HEK293 (cell line): ENCODE data around the gene ADAM8.

Experiments used
- CTCF ChIA-PET: fragments of 350-600 bp; formaldehyde crosslinking; extraction: SDS; loops from one replicate; lab custom pipeline; 2021; ENCODE audit warnings: antibody characterized with exemption; lab: Yijun Ruan, JAX
- POLR2A ChIA-PET: fragments of 300-600 bp; formaldehyde crosslinking; extraction: SDS; loops from one replicate; lab custom pipeline; 2020; ENCODE audit warnings: antibody characterized with exemption, inconsistent platforms; lab: Yijun Ruan, JAX
- H3K27ac ChIP-seq: fragments of 200-500 bp; sonication (Bioruptor generic); 2 replicates; pipeline ENCODE4 v1.5.1; 2014; ENCODE audit warnings: low read depth, low read length, control low read depth, inconsistent platforms; ENCODE audit errors: extremely low read depth
- H3K36me3 ChIP-seq, 2 experiments: fragments of 200-500 bp in 1 of 2; sonication (Bioruptor generic) in 1 of 2; 1 replicate in 1 of 2; 2 replicates in 1 of 2; pipeline ENCODE4 v1.5.1; 2014 to 2017; ENCODE audit warnings: inconsistent platforms in 2 of 2, low read length in 2 of 2; ENCODE audit not compliant: control insufficient read depth in 2 of 2, insufficient read depth in 1 of 2
- H3K4me1 ChIP-seq: fragments of 200-500 bp; sonication (Bioruptor generic); 2 replicates; pipeline ENCODE4 v1.5.1; 2014; ENCODE audit warnings: mild to moderate bottlenecking, low read length, inconsistent platforms; ENCODE audit not compliant: control insufficient read depth, insufficient read depth
- H3K4me3 ChIP-seq: 2 replicates; pipeline ENCODE4 v1.5.1; 2011; ENCODE audit warnings: low read depth, mild to moderate bottlenecking, control low read depth, low read length, moderate library complexity
- H3K9me3 ChIP-seq: fragments of 200-500 bp; sonication (Bioruptor generic); 2 replicates; pipeline ENCODE4 v1.5.1; 2014; ENCODE audit warnings: low read depth, low read length, inconsistent platforms; ENCODE audit not compliant: control insufficient read depth, insufficient read depth
- KLF1 ChIP-seq: fragments of 450-650 bp; formaldehyde crosslinking; IDR thresholded peaks from 2 replicates; pipeline ENCODE4 v1.5.1; 2016; ENCODE audit warnings: missing biosample characterization, missing genetic modification characterization
- KLF16 ChIP-seq: fragments of 450-650 bp; formaldehyde crosslinking; IDR thresholded peaks from 2 replicates; pipeline ENCODE4 v1.5.1; 2017; ENCODE audit warnings: missing biosample characterization, missing genetic modification characterization
- KLF8 ChIP-seq: fragments of 450-650 bp; formaldehyde crosslinking; IDR thresholded peaks from 2 replicates; pipeline ENCODE4 v1.5.1; 2016; ENCODE audit warnings: missing biosample characterization, missing genetic modification characterization
- KLF9 ChIP-seq: fragments of 450-650 bp; formaldehyde crosslinking; IDR thresholded peaks from 2 replicates; pipeline ENCODE4 v1.5.1; 2016; ENCODE audit warnings: missing biosample characterization, missing genetic modification characterization, low read depth
- PRDM1 ChIP-seq: fragments of 450-650 bp; formaldehyde crosslinking; IDR thresholded peaks from 2 replicates; pipeline ENCODE4; 2016; ENCODE audit warnings: missing biosample characterization, missing genetic modification characterization
- REPIN1 ChIP-seq: fragments of 450-650 bp; formaldehyde crosslinking; IDR thresholded peaks from 2 replicates; pipeline ENCODE4 v1.5.1; 2017; ENCODE audit warnings: missing biosample characterization, missing genetic modification characterization, low read depth
- SP2 ChIP-seq: fragments of 450-650 bp; formaldehyde crosslinking; IDR thresholded peaks from 2 replicates; pipeline ENCODE4 v1.5.1; 2016; ENCODE audit warnings: missing biosample characterization, missing genetic modification characterization
- ZBTB10 ChIP-seq: fragments of 450-650 bp; formaldehyde crosslinking; IDR thresholded peaks from 2 replicates; pipeline ENCODE4 v1.5.1; 2016; ENCODE audit warnings: missing biosample characterization, missing genetic modification characterization
- ZBTB17 ChIP-seq: fragments of 450-650 bp; formaldehyde crosslinking; IDR thresholded peaks from 2 replicates; pipeline ENCODE4 v1.5.1; 2016; ENCODE audit warnings: missing biosample characterization, missing genetic modification characterization
- ZNF16 ChIP-seq: fragments of 450-650 bp; formaldehyde crosslinking; IDR thresholded peaks from 2 replicates; pipeline ENCODE4 v1.5.1; 2016; ENCODE audit warnings: low read depth, missing biosample characterization, missing genetic modification characterization
- ZNF280C ChIP-seq: fragments of 450-650 bp; formaldehyde crosslinking; IDR thresholded peaks from 2 replicates; pipeline ENCODE4 v1.5.1; 2016; ENCODE audit warnings: missing biosample characterization, missing genetic modification characterization
- ZNF354C ChIP-seq: fragments of 450-650 bp; formaldehyde crosslinking; IDR thresholded peaks from 2 replicates; pipeline ENCODE4 v1.5.1; 2016; ENCODE audit warnings: missing biosample characterization, missing genetic modification characterization, low read depth, borderline replicate concordance
- ZNF398 ChIP-seq: fragments of 450-650 bp; formaldehyde crosslinking; IDR thresholded peaks from 2 replicates; pipeline ENCODE4 v1.5.1; 2017; ENCODE audit warnings: missing biosample characterization, missing genetic modification characterization
- ZNF555 ChIP-seq: fragments of 450-650 bp; formaldehyde crosslinking; conservative IDR thresholded peaks from 2 replicates; pipeline ENCODE4 v1.5.1; 2017; ENCODE audit warnings: missing biosample characterization, mild to moderate bottlenecking, missing genetic modification characterization, inconsistent platforms
- ZNF585B ChIP-seq: fragments of 450-650 bp; formaldehyde crosslinking; IDR thresholded peaks from 2 replicates; pipeline ENCODE4 v1.5.1; 2016; ENCODE audit warnings: missing biosample characterization, missing genetic modification characterization
- ZNF596 ChIP-seq: fragments of 450-650 bp; IDR thresholded peaks from 2 replicates; pipeline ENCODE4 v1.5.0; 2018; ENCODE audit warnings: missing biosample characterization, mild to moderate bottlenecking, missing genetic modification characterization, moderate library complexity
- ZNF677 ChIP-seq: fragments of 450-650 bp; IDR thresholded peaks from 2 replicates; pipeline ENCODE4 v1.5.0; 2018; ENCODE audit warnings: missing biosample characterization, mild to moderate bottlenecking, missing genetic modification characterization, moderate library complexity
- ZSCAN5A ChIP-seq: fragments of 450-650 bp; formaldehyde crosslinking; IDR thresholded peaks from 2 replicates; pipeline ENCODE4 v1.5.1; 2016; ENCODE audit warnings: missing biosample characterization, missing genetic modification characterization
- ZXDB ChIP-seq: fragments of 450-650 bp; formaldehyde crosslinking; IDR thresholded peaks from 2 replicates; pipeline ENCODE4 v1.5.1; 2016; ENCODE audit warnings: missing biosample characterization, missing genetic modification characterization
- TF ChIP-seq, protein P1 (sequence below): fragments of 450-650 bp; formaldehyde crosslinking; IDR thresholded peaks from 2 replicates; pipeline ENCODE4 v1.5.1; 2016; ENCODE audit warnings: missing biosample characterization, missing genetic modification characterization

The ADAM8 gene

DNA sequence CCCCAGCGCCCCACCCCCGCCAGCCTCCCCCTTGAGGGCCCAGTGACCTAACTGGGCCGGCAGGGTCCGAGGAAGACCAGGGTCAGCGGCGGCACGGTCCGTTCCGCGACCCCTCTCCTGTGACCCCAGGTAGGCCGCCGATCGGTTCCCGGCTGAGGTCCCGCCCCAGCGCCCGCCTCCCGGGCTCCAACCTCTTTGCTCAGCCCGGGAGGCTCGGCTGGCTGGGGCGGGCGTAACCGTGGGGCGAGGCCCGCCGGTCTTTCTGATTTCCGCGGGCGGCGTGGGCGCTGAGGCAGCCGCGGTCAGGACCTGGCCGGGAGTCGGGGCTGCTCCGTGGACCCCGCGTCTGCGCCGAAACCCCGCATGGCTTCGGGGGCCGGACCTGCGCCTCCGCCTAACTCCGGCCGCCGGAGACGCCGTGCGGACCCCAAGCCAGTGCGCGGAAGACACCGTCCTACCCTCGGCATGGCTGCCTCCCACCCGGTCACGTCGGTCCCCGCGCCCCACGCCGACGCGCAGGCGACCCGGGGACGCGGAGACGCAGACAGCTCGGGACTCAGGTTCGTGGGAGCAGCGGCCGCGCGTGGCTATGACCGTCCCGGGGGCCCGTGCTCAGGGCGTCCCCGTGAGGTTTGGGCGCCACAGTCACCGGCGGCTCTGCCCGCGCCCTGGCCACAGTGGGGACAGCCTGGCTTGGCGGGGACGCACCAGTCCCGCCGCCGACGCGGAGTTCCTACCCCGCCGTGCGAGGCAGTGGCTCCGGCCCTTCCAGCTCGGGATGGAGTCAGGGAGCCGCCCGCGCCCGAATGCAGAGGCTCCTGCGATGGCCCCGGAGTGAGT, 40.0 kb downstream of the ADAM8 start (continued):
- TF ChIP-seq ZBTB10 (no peak), REPIN1 (tag by site-specific recombination) (no peak), ZNF677 (tag by site-specific recombination) (no peak), KLF9 (tag by site-specific recombination) (no peak), ZNF596 (tag by site-specific recombination) (no peak)

GRCh38 chr10:133235932-133236331, 40.7 kb downstream of the ADAM8 start:
- H3K36me3 ChIP-seq: no peaks in the 10 kb centered on the region
- H3K9me3 ChIP-seq: no peaks in the 10 kb centered on the region
- CTCF ChIA-PET: no interaction called here
- H3K27ac ChIP-seq: no peak overlapping the region
- H3K4me1 ChIP-seq: no peaks in the 10 kb centered on the region
- POLR2A ChIA-PET: no interaction called here
- no peak overlapping the region for H3K4me3 ChIP-seq
- TF ChIP-seq ZNF280C (no peak), ZNF585B (tag by site-specific recombination) (no peak), KLF16 (tag by site-specific recombination) (no peak), ZNF398 (tag by site-specific recombination) (no peak), KLF1 (tag by site-specific recombination) (no peak), KLF8 (no peak), ZNF16 (tag by site-specific recombination) (no peak), SP2 (tag by site-specific recombination) (no peak), PRDM1 (tag by site-specific recombination) (no peak), ZXDB (tag by site-specific recombination) (no peak), ZSCAN5A (tag by site-specific recombination) (no peak), ZBTB17 (tag by site-specific recombination) (no peak), ZNF555 (tag by site-specific recombination) (no peak), ZNF354C (tag by site-specific recombination) (no peak)
- TF ChIP-seq, protein P1, sequence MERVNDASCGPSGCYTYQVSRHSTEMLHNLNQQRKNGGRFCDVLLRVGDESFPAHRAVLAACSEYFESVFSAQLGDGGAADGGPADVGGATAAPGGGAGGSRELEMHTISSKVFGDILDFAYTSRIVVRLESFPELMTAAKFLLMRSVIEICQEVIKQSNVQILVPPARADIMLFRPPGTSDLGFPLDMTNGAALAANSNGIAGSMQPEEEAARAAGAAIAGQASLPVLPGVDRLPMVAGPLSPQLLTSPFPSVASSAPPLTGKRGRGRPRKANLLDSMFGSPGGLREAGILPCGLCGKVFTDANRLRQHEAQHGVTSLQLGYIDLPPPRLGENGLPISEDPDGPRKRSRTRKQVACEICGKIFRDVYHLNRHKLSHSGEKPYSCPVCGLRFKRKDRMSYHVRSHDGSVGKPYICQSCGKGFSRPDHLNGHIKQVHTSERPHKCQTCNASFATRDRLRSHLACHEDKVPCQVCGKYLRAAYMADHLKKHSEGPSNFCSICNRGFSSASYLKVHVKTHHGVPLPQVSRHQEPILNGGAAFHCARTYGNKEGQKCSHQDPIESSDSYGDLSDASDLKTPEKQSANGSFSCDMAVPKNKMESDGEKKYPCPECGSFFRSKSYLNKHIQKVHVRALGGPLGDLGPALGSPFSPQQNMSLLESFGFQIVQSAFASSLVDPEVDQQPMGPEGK (tag by site-specific recombination): no peak
